AG04449 (cell line): ENCODE data around the gene RUNX2.

Source experiments
- CTCF ChIA-PET: fragments of 350-600 bp; formaldehyde crosslinking; extraction: SDS; loops from one replicate; lab custom pipeline; 2021; ENCODE audit warnings: antibody characterized with exemption; lab: Yijun Ruan, JAX
- POLR2A ChIA-PET: fragments of 400-600, 350-600 bp; formaldehyde crosslinking; extraction: SDS; loops from one replicate; lab custom pipeline; 2020; ENCODE audit warnings: antibody characterized with exemption, inconsistent platforms; lab: Yijun Ruan, JAX
- DNase-seq: peaks from one replicate; pipeline ENCODE4 v3.0.0-alpha.2; 2010; ENCODE audit warnings: low read depth, low spot score
- H3K4me3 ChIP-seq: 2 replicates; pipeline ENCODE4 v1.5.1; 2011; ENCODE audit warnings: low read depth, mild to moderate bottlenecking, control low read depth, low read length
- TF ChIP-seq, protein P1 (sequence below): IDR thresholded peaks from one replicate; pipeline ENCODE4 v1.5.1; 2011; ENCODE audit warnings: mild to moderate bottlenecking, moderate library complexity, low read length, control low read depth, inconsistent platforms; ENCODE audit not compliant: insufficient read depth; ENCODE audit errors: missing control alignments

Gene RUNX2

DNA sequence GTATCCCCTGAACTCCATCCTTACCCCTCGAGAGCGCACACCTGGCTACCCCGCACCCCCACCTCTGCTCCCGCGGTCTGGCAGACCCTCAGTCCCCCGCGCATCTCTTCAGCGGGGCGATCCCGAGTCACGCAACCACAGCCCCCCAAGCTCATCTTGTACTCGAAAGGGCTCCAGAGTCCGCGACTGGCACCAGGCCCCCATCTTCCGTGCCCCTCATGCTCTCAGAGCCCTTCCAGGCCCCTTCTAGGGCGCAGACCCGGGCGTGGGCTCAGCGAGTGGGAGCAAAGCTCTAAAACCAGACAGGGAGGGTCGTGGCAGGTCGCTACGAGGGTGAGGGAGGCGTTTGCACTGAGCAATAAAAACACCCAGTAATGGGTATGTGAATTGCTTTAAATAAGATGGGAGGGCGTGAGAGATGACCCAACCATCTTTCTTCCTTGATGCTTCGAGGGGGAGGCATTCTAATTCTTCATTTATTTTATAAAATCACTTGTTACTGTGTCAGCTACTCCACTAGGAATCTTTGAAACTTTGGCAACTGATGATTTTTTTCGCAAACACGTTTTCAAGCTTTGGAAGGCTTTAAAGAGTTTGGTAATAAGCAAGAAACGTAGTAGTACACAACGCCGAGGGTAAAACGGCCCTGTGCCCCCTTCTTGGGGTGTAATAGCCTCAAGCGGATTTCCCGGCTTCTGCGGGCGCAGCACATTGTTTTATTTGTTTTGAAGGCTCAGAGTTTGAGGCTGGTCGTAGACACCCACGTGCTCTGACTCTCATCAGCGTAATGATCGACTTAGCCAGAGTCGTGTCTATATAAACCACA is 92.2 kb downstream of the RUNX2 start:
- TF ChIP-seq, protein P1, sequence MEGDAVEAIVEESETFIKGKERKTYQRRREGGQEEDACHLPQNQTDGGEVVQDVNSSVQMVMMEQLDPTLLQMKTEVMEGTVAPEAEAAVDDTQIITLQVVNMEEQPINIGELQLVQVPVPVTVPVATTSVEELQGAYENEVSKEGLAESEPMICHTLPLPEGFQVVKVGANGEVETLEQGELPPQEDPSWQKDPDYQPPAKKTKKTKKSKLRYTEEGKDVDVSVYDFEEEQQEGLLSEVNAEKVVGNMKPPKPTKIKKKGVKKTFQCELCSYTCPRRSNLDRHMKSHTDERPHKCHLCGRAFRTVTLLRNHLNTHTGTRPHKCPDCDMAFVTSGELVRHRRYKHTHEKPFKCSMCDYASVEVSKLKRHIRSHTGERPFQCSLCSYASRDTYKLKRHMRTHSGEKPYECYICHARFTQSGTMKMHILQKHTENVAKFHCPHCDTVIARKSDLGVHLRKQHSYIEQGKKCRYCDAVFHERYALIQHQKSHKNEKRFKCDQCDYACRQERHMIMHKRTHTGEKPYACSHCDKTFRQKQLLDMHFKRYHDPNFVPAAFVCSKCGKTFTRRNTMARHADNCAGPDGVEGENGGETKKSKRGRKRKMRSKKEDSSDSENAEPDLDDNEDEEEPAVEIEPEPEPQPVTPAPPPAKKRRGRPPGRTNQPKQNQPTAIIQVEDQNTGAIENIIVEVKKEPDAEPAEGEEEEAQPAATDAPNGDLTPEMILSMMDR = no peak
- CTCF ChIA-PET = interaction anchor here (1.0 to 3.2 kb wide), 6 partner anchors 15 to 945 kb away, joined by 3 to 27 read pairs (median 8); partner anchors contain the start of gene SUPT3H
- POLR2A ChIA-PET = interaction anchor here (1.4 kb wide), 1 partner anchor 42 kb away, joined by 5 read pairs; the partner anchor contains the start of gene SUPT3H
- no peak for DNase-seq
- H3K4me3 ChIP-seq = peak overlapping the region; percentile 96

DNA sequence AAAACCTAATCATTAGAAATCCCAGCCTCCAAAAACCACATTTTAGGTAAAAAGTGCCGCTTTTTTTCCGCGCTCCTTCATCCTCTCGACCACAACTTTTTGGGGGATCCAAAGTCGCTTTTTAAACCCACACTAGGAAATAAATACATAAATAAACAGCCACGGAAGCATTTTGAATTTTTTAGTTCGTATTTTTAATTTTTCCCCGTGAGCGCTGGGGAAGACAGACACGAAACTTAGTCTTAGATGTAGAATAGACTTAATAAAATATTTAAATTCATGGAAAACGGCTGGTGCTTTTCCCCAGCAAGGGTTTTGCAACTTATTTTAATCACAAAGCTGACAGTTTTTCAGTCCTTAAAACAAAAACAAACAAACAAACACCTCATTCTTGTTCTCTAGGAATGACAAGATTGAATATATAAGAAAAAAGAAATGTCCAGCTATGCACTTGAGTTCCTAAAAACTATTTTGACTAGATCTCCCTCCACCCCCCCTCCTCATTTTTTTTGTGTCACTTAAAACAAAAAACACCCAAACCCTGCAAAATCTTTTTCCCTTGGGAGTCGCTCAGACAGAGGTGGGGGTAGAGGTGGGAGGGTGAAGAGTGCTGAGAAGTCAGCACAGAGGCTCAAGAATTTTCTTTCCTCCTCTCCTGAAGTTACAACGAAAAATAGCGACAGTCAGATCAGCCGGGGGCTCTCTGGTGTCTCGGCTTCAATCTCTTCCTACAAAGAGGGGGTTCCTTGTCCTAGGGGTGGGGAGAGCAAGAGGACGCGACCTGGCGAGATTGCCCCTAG is 93.0 kb downstream of the RUNX2 start:
- CTCF ChIA-PET = interaction anchor here (1.0 to 3.2 kb wide), 9 partner anchors 16 to 945 kb away, joined by 3 to 27 read pairs (median 5); no protein-coding TSS in a partner anchor
- TF ChIP-seq, protein P1 = no peak
- peak overlapping the region; percentile 96 for H3K4me3 ChIP-seq
- no peak for DNase-seq
- POLR2A ChIA-PET = interaction anchor here (0.6 to 1.4 kb wide), 3 partner anchors 43 to 370 kb away, joined by 4 to 8 read pairs (median 5); partner anchors contain the start of gene SUPT3H

DNA sequence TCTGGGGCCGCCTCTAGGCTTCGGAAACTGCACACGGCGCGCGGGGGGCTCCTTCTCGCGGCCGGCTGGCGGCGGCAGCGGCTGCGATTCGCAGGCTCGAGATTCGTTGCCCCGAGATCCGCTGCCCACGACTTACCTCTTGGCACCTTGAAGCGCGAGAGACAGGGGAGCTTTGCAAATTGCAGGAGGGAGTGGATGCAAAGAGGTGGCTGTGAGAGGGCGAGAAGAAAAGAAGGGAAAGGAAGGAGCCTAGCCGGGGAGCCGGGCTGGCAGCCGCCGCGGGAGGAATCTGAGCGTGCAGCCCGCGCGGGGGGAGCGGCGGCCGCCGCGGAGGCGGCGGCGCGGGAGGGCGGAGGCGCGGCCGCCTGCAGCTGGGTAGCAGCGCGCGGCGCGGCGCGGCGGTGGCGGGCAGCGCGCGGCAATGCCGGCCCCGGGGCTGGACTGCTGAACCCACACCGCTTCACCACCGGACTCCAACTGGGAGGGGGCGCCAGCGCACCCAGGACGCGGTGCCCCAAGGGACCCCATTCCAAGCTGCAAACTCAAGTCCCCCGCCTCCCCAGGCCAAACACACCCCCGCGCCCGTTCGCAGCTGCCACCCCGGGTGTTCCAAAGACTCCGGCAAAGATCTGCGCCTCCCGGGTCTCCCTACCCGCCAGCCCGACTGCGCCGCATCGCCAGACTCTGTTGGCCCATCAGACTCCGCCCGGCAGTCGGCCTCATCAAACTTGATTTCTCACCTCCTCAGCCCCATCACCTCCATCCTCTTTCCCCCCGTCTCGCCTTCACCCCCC is 93.8 kb downstream of the RUNX2 start:
- ChIA-PET CTCF (interaction anchor here (0.8 to 3.2 kb wide), 9 partner anchors 16 to 946 kb away, joined by 3 to 27 read pairs (median 5); no protein-coding TSS in a partner anchor), POLR2A (interaction anchor here (0.6 to 1.4 kb wide), 3 partner anchors 44 to 371 kb away, joined by 4 to 8 read pairs (median 5); partner anchors contain the start of gene SUPT3H)
- no peak for DNase-seq
- H3K4me3 ChIP-seq = peak overlapping the region; percentile 96
- TF ChIP-seq, protein P1 = peak; percentile 55

DNA sequence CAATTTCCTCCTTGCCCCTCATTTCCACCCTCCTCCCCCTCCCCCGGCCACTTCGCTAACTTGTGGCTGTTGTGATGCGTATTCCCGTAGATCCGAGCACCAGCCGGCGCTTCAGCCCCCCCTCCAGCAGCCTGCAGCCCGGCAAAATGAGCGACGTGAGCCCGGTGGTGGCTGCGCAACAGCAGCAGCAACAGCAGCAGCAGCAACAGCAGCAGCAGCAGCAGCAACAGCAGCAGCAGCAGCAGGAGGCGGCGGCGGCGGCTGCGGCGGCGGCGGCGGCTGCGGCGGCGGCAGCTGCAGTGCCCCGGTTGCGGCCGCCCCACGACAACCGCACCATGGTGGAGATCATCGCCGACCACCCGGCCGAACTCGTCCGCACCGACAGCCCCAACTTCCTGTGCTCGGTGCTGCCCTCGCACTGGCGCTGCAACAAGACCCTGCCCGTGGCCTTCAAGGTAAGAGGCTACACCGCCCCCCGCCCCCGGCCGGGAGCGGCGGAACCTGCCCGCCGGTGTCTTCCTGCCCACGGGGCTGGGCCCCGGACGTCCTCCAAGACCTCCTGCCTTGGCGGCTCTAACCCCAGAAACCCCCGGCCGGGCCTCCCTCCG is 94.5 kb downstream of the RUNX2 start:
- no peak for DNase-seq
- TF ChIP-seq, protein P1 = no peak
- CTCF ChIA-PET = interaction anchor here (0.8 to 3.2 kb wide), 6 partner anchors 15 to 792 kb away, joined by 3 to 27 read pairs (median 6); no protein-coding TSS in a partner anchor
- peak overlapping the region; percentile 96 for H3K4me3 ChIP-seq
- POLR2A ChIA-PET = interaction anchor here (1.2 kb wide), 1 partner anchor 292 kb away, joined by 8 read pairs; no protein-coding TSS in a partner anchor

DNA sequence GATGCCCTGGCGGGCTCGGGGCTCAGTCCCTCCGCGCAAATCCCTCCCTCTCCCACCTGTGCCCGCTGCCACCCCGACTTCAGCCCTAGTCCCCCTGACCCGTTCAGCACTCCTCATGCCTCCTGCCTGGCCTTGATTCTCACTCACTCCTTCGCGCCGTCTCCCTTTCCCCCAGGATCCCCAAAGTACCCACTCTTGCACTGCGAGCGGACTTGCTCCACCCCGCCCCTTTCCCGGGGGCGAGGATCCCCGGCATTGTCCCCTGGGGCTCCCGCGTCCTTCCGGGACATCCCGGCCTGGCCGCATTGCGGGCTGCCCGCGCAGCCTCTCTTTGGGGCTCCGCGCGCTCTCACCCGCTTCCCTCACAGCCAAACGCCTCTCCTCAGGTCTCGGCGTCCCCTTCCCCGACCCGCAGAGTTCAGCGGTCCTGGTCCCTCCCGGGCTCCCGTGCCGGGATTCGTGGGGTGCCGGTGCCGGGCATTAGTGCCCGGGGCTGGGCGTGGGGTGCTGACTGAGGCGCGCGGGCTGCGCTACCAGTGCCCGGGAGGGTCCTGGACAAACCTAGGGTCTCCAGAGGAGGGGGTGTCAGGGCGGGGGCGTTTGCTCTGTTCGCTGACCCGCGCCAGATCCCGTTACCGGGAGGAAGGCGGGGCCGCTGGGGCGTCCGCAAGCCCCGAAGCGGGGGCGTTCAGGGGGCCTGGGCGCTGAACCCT is 95.1 kb downstream of the RUNX2 start:
- POLR2A ChIA-PET = no interaction called here
- TF ChIP-seq, protein P1 = no peak
- DNase-seq = no peak
- peak overlapping the region; percentile 96 for H3K4me3 ChIP-seq
- CTCF ChIA-PET = interaction anchor here (1.0 kb wide), 1 partner anchor 292 kb away, joined by 3 read pairs; no protein-coding TSS in a partner anchor
